NCI-H510A treated with DMSO at 0.1 percent for 48 hours (cell line): ENCODE results near the gene ZFHX3.

Source experiments
- DNase-seq: peaks from one replicate; lab custom pipeline; 2025; lab: John Stamatoyannopoulos, UW

The ZFHX3 gene

DNA sequence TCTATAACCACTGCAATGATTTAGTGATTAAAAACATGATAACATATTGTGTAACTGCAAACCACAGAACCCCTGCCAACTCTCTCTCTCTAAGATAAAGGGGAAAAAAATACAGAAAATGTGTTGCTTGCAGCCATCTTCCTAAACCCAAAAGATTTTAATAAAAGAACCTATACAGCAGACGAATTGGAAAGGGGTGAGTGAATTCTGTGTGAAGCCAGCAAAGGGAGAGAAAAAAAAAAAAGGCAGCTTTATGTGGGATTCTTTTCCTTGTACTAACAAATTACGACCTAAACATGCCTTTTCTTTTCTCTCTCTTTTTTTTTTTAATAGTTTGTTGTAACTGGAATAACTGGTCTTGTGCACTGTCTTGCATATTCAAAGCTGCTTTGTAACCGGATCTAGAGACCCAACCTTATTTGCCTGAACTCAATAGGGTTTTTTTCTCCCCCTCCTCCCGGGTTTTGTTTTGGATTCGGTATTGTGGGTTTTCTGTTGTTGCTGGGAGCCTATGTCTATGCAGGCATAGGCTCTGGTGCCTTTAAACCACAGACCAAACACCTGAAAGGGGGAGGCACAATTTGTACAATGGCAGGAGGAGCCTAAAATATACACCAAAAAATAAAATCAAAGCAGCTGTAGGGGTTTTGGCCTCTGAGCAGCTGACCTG is 7.0 kb upstream of the ZFHX3 start:
- peak; percentile 65 for DNase-seq

DNA sequence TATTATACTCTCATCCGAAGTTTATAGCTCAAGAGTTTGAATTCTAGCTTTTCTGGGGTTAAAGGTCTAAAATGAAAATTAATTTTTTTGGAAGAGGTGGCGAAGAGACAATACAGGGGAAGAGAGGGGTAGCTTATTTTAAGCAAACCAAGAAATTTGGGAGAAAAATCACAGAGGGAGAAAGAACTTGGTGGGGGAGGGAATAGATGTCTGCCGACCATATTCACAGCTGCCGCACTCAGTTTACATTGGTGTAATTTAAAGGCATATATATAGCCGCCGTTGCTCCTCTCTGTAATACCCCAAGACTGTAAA is 6.5 kb upstream of the ZFHX3 start:
- DNase-seq = peak; percentile 49

DNA sequence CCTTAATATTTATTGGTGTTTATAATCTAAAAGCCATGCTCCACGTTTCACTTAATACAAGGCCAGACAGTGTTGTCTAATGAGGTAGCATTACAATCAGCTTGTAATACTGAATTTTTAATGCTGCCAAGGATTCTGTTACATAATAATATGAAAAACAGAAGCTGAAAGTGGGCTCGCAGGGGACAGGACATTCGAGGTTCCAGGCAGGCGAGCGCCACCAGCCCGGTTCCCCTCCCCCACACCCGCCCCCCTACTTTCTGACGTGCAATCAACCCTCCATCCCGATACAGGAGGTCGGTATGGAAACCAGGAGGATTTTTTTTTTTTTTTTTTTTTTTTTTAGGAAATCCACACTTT is 6.2 kb upstream of the ZFHX3 start:
- peak; percentile 69 for DNase-seq

DNA sequence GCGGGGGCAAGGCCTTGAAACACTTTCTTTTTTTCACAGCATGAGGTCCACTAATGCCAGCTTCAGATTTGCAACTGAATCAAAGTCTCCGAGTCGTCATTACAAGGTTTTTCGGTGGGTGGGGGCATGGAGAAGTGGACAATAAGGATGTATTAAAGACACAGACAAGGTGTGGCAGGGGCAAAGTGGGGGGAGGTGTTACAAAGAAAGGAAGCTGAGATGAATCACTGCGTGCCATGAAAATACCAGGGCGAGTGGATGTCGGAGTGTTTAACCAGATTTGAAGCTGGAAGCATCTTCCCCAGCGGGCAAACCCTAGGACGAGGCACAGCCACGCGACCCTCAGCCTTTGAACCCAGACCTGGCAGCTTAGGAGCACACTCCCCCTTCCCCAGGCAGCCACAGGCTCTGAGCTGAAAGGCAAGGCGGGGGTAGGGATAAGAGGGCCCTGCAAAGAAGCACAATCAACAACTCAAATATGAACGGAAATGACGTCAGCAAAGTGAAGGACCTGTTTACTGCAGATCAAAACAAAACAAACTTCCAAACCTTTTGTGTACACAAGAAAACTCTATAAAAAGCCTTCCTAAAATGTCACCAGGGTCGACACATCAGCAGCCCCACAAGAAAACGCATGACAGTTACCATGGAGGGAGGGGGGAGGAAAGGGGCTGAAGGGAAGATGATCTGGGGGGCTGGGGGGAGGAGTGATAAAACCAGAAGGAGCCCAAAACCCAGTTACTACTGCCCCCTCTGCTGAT is 5.6 kb upstream of the ZFHX3 start:
- peak; percentile 87 for DNase-seq

DNA sequence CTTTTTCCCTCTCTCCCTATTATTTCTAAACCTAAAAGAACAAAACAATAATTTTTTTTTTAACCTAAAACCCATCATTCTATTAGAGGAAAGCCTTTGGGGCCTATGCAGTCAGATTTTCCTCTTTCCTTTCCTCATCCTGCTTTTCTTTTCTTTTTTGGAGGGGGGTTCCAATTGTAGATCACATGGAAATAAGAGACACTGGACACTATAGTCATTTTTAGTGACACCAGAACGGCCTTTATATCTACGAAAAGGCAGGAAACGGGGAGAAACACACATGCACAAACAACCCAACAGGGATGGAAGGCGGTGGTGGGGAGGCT is 5.1 kb upstream of the ZFHX3 start:
- DNase-seq = no peak

DNA sequence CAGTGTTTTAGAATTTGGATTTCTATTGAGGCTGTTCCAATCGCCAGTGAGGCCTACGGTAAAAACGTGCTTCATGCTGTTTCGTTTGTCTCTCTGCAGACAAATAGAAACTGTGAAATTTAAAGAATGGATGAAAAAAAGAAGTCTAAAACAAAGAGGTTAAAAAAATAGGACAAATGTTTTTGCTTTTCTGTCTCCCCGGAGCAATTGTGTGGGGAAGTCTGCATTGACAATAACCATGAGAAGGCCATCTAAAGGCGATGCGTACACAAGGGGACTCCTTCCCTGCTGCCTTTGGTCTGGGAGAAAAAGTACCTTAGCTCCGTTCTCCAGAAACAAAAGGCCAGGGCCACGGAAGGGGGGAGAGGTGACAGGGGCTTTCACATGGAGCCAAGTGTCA is 4.6 kb upstream of the ZFHX3 start:
- no peak for DNase-seq

DNA sequence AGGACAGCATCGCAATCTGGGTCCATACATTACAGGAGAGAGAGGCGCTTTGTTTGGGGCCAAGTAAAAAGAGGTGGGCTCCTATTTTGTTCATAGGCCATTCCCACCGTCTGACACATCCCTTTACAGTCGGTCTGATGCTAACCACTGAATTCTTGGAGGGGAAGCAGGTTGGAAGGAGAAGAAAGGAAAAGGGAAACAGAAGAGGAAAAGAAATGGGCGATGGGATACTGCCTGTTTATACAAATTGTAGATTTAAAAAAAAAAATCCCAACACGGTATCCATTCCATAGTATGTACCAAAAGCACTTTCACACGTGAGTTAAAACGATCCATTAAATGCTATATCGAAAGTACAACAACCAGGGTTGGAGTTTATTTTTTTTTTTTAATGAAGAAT is 4.0 kb upstream of the ZFHX3 start:
- DNase-seq = no peak

DNA sequence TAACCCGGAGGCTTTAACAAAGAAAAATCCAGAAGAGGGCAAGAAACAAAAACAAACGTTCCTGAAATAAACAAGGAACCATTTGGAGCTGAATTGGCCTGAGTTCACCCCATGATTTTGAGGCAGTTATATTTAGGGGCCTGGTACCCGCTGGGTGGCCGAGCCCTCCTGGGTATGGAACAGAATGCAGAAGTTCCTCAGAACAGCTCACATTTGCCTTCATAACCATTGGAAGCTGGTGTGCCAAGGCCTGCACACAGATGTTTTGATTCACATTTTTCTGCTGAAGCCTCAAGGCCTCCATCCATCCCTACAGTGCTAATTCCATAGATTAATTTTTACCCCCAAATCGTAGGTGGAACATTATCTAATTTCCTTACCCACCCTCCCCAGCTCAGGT is 3.3 kb upstream of the ZFHX3 start:
- DNase-seq = no peak

DNA sequence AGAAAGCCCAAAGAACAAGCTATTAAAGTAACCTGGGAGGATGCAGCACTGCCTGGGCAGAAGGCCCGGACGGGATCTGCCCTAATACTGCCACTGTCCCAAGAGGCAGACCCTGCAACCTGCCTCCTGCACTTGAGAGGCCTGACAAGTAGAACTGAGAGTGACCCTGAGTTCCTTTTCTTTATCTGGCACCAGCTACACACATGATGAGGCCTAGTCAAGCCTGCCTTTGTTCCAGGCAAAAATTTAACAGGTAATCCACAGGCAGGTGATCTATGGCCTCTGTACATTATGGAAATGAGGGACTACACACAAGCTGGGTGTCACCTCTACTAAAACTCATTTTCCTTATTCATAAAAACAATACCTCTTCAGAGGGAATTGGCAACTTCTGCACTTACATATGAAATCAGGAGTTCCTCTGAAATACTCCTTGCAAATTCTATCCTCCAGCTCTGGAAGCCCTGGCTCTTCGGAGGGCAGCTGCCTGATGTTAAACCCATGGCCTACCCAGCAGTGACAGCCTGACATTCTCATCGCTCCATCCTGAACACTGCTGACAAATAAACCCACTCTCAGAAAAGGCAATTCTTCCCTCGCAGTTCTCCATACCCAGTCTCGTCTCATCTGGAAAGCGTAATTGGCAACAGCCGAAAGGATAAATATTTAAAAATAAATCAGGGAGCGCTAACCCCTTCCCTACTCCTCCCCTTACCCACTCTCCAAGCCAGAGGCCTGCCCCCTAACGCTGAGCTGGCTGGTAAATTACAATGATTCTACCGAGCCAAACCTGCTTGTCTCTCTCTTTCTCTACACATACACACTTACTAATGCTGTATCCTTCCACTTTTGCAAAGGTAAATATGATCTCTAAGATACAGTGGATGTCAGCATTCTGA is 2.5 kb upstream of the ZFHX3 start:
- peak; percentile 62 for DNase-seq

DNA sequence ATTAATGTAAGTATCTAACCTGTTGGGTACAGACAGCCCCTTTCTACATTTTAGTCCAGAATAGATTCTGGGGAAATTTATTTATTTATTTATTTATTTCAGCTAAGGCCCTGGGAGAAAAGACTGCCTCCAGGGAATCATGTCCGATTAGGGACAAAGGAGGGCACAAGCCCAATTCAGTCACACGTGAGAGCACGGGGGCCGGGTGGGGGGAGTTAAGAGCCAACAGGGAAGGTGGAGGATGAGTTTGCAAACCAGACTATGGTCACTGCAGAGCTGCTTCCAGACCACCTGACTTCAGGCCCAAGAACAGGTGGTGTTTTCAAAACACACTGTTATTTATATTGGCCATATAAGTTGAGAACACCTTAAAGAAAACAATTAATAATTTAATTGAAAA is 1.6 kb upstream of the ZFHX3 start:
- no peak for DNase-seq

DNA sequence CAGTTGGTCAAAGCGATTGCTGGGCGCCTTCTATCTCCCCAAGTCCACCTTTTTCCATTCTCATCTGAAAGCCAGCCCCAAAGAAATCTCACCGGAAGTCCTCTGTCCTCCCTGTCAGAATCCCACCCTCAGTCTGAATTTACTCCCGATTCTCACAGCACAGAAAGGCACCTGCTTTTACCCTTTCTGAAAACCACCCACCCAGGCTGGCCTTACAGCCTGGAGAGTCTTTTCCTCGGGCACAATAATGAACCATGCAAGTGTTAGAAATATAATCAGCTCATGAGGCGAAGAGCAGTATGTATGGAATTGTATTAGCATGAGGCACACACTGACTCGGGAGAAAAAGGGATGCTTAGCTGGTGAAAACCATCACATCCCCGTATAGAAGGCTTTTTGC is 1.2 kb upstream of the ZFHX3 start:
- no peak for DNase-seq

DNA sequence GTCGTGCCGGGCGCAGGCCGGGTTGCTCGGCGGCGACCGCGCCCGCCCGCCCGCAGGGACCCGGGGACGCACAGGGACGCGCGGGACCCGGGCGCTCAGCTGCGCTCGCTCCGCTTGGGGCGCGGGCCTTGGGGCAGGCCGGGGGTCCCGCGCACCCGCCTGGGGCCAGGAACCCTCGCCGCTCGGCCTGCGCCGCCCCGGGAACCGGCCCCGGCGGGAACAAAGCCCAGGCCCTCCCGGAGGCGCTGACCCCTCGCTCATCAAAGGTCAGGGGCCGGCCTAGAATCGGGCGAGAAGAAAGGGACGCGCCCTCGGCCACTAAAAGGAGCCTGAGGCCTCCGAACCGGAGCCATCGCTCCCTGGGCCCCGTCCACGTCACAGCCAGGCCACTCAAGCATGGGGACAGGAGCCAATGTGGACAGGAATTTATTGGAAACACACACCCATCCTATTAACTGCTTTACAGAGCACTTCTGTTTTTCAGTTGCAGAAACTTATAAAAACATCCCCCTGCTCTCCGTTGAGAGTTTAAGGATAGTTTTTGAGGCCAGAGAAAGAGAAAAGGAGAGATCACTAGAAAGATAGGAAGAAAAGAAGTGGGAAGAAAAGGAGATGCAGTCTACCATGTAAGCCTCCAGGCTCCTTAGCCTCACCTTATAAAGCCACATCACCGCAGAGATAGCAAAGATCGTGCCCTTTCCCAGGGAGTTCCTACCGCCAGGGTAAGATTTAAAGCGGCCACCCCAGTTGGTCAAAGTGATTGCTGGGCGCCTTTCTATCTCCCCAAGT is 558 bp upstream of the ZFHX3 start:
- DNase-seq = no peak

DNA sequence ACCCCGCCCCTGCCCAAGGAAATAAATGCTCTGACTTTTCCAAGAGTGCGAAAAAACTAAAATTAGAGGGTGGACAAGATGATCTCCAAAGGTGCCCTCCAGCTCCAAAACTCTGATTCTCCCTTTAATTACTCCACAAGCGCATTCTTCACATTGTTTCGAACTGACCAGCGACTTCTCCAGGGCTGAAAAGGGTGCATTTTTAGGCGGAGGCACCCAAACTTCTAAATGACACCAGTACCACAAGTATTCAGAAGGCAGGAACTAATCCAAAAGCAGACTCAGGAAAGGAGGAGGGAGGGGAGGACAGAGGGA is 750 bp downstream of the ZFHX3 start:
- DNase-seq = no peak

DNA sequence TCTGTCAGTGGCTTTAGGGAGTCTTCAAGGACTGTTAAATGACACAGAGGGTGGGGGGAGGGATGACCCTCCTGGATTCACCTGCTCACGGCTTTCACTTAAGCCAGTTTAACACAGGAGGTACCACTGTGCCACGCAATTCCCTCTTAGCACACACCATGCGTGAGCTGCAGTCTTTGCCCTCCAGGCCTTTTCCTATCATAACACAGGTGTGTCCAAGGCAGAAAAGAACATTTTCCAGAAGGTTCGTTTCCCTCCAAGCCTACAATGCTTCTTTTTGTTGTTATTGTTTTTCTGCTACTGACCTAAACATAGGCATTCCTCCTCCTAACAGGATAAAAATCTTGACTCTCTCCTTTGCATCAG is 1.1 kb downstream of the ZFHX3 start:
- no peak for DNase-seq

DNA sequence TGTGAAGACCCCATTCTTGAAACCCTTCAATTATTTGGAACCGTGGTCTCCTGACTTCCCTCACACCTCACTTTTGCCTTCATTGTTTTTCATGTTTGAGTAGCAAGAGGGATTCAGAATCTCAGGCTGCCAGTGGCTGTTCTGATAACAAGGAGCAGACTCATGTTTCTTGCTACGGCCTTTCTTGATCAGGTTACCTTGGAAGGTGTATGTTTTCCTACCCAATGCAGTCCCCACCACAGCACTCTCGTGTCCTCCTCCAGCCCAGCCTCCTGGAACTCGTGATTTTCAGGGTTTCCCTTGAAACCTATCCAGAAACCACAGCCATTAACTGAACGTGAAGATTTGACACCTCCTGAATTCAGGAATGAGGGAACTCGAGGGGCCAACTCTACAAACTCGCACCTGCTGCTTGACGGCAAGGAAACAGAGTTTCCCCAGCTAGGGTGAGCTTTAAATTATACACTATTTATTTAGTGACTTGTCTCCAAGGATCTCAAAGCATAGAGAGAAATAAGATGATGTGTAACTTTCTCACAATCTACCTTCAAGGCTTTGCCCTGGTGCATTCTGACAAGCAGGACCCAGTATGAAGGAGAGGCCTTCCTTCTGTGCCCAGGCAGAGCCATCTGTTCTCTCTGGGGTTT is 1.6 kb downstream of the ZFHX3 start:
- no peak for DNase-seq

DNA sequence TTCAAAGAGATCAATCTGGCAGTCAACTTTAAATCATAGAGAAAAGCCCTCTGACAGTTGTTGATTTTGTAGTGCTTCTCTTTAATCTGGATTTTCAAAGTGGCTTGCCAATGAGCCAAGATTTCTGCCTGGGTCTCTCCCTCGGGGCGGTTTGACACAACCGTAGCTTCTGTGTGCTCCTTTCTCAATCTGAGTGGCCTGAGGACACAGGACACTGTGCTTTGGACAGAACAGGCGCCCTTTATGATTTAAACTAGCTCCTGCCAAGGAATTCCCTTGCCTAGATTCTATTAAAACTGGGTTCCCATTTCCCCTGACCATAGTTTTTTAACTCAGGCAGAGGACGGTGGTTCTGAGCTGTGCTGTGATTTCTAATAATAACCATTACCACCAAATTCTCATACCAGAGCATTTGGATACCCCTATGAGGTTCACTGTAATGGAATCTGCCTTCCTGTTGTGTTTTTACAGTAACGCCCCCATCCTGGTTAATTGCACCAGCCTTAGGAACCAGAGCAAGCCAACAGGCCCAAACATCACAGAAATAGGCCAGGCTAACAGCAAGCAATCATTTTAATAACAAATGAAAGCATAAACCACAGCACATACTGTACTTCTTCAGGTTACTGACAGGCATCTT is 4.0 kb downstream of the ZFHX3 start:
- no peak for DNase-seq

DNA sequence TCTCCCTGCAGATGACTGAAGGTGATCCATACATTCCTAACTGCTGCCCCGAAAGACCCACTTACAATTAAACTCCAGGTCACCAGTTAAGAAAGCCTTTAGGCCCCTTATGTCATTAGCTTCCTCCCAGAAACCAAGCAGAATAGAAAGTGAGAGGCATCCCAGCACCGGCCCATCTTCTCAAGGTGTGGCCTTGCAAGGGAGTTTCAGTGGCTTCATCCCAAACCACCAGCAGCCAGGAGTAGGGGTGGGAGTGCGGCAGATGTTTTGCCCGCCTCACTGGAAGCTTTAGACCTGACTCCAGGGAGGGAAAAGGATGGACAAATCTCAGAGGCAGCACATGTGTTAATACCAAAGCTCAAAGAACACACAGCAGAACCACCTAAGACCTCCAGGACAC is 5.1 kb downstream of the ZFHX3 start:
- DNase-seq = no peak

DNA sequence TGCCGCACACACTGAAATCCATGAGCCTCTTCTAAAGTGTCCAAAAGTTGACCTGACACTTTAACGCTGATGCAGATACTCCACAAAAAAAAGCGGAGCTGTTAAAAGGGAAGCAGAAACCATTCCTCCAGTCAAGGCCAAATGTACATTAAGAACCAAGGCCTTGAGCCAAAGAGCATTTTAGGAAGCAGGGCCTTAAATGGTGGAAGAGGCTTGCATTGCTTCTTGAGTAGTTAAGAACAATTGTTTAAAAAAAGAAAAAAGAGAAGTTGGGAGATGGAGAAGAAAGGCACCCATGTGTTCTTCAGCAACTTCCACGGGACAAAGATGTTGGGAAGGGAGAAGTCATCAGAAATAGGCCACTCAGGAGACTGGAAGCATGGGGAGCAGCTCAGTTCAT is 6.3 kb downstream of the ZFHX3 start:
- DNase-seq = no peak

DNA sequence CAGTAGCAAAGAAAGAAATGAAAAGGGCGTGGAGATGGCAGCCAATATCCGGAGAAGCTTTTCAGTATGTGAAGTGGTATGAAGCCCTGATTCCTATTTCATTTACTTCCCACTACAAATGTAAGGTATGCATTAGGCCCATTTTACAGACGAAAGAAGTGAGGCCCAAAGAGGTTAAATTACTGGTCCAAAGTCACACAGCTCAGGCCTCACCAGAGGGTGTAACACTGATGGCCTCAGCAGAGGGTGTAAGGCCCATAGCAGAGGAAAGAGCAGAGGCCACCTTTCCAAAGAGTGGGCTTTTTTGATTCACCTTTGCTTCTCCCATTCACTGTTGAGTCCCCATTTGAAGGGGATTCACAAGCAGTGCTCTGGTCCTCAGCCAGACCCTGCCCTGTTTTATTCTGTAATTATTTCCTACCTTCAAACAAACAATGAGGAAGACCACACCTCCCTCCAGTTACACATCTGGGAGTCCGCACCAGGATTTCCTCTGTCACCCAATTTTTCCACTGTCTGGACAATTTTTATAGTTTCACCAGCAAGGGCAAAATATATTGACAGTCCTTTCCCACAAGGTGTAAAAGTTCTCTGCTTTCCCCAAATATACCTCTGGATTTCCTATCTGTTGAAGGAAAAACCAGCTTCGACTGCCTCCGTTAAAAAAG is 7.1 kb downstream of the ZFHX3 start:
- no peak for DNase-seq

DNA sequence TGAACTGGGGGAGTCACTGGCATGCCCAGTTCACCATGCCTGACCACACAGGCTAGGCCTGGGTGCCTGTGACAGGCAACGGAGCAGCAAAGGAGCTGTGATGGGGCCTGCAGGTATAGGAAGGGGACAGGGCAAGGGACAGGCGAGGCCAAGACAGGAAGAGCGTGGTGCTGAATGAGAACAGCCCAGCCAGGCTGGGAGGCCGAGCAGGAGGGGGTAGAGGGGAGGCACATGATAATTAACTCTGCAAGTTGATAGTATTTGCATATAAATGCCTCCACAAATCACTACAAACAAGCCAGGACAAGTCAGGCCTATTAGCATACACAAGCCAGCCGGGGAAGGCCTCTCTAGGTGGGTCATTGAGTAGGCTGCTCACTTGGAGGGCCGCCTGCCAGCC is 7.8 kb downstream of the ZFHX3 start:
- DNase-seq = no peak

DNA sequence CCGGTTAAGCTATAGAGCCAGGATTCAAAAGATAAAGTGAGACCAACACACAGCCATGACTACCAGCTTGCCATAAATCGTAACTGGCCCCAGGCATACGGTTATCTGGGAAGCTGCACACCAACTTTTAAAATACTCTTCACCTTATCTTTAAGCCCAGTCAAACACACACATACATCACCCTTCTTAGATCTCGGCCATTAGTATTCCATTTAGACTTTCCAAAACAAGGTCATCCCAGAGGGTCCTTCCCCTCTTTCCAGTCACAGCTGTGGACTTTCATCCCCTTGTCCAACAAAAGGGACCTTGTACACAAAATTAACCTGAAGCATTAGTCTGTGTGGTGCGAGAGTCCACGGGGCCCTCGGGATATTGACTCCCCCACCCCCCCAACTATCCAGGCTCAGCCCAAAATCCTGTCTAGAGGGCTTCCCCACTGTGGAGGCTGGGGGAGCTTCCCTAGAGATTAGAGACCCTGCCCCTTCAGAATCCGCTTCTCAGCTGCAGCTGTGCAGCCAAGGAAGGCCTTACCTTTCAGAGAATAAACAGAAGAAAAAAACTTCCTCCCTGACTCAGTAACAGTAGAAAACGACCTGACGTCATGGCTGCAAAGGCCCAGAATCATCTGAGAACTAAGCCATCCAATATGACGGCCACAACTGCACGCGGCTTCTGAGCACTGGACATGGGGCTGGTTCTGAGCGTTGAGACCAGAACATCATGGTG is 9.9 kb downstream of the ZFHX3 start:
- no peak for DNase-seq
